ENCODE data around the gene MDM1.

Gene MDM1

GRCh38 chr12:68331869-68332727 lies at the start of gene MDM1:
TSS of gene MDM1 (minus strand) at chr12:68332362. CDS start at chr12:68332245, 117 bp downstream.
- H3K27ac ChIP-seq, result no peak within 1 kb of the TSS
- DNase-seq (ENCODE audit: low read depth, low spot score), result peak; percentile 84

GRCh38 chr12:68381476-68382219 lies 49.5 kb upstream of the MDM1 start:
- DNase-seq (ENCODE audit: low read depth, low spot score), result no peak
- no peak overlapping the region for H3K27ac ChIP-seq

- H3K27ac ChIP-seq, result no peak overlapping the region
- no peak for DNase-seq (ENCODE audit: low read depth, low spot score)
These were observed 46.9 kb upstream of the MDM1 start for GRCh38 chr12:68378872-68379606.

- no peak overlapping the region for H3K27ac ChIP-seq
- no peak for DNase-seq (ENCODE audit: low read depth, low spot score)
These were observed 45.7 kb upstream of the MDM1 start for GRCh38 chr12:68377881-68378280.

- no peak for DNase-seq (ENCODE audit: low read depth, low spot score)
- no peak overlapping the region for H3K27ac ChIP-seq
These were observed 44.7 kb upstream of the MDM1 start for GRCh38 chr12:68376901-68377300.

- H3K27ac ChIP-seq, result no peak overlapping the region
- no peak for DNase-seq (ENCODE audit: low read depth, low spot score)
These were observed 43.9 kb upstream of the MDM1 start for GRCh38 chr12:68375756-68376695.

- DNase-seq (ENCODE audit: low read depth, low spot score), result peak; percentile 43
- H3K27ac ChIP-seq, result no peak overlapping the region
These were observed 42.3 kb upstream of the MDM1 start for GRCh38 chr12:68374307-68374982.

- H3K27ac ChIP-seq, result no peak overlapping the region
- DNase-seq (ENCODE audit: low read depth, low spot score), result no peak
These were observed 38.5 kb upstream of the MDM1 start for GRCh38 chr12:68370667-68371066.

GRCh38 chr12:68370006-68370590 lies 37.9 kb upstream of the MDM1 start:
- no peak overlapping the region for H3K27ac ChIP-seq
- no peak for DNase-seq (ENCODE audit: low read depth, low spot score)

- DNase-seq (ENCODE audit: low read depth, low spot score), result no peak
- no peak overlapping the region for H3K27ac ChIP-seq
These were observed 36.2 kb upstream of the MDM1 start for GRCh38 chr12:68368327-68368726.

GRCh38 chr12:68367903-68368302 lies 35.7 kb upstream of the MDM1 start:
- H3K27ac ChIP-seq, result no peak overlapping the region
- DNase-seq (ENCODE audit: low read depth, low spot score), result no peak

GRCh38 chr12:68367116-68367515 lies 35.0 kb upstream of the MDM1 start:
- no peak for DNase-seq (ENCODE audit: low read depth, low spot score)
- H3K27ac ChIP-seq, result no peak overlapping the region

- H3K27ac ChIP-seq, result peak overlapping the region; percentile 77
- DNase-seq (ENCODE audit: low read depth, low spot score), result peak; percentile 95
These were observed 32.9 kb upstream of the MDM1 start for GRCh38 chr12:68364893-68365725.

- DNase-seq (ENCODE audit: low read depth, low spot score), result no peak
- peak overlapping the region; percentile 77 for H3K27ac ChIP-seq
These were observed 32.2 kb upstream of the MDM1 start for GRCh38 chr12:68364328-68364727.

- no peak for DNase-seq (ENCODE audit: low read depth, low spot score)
- no peak overlapping the region for H3K27ac ChIP-seq
These were observed 29.8 kb upstream of the MDM1 start for GRCh38 chr12:68361953-68362352.

GRCh38 chr12:68359674-68360073 lies 27.5 kb upstream of the MDM1 start:
- H3K27ac ChIP-seq, result no peak overlapping the region

GRCh38 chr12:68358532-68359485 lies 26.6 kb upstream of the MDM1 start:
- H3K27ac ChIP-seq, result no peak overlapping the region
- DNase-seq (ENCODE audit: low read depth, low spot score), result no peak

More at GRCh38 chr12:68359674-68360073, 27.5 kb upstream of the MDM1 start:
- no peak for DNase-seq (ENCODE audit: low read depth, low spot score)
